Natural killer cell treated with Interleukin-12 subunit alpha and Interleukin-12 subunit beta and Interleukin-15 and Interleukin-18, amount 100 ng/mL, for 72 hours (primary cell): ENCODE results near the gene DNAH6. TPM values are rescaled to one million over a fixed set of nuclear protein-coding genes. Genes with fewer than 3 reads are reported as not detected.
"Not testable (repeated sequence)": the region's sequence is repeated elsewhere in the genome, so short reads cannot be mapped to it uniquely, and the experiment has no call there.

Source experiments
- ATAC-seq, 2 donors: fragments of 150-1000 bp; cut with Tn5 transposase in 1 of 2; sonication (Bioruptor Pico), chemical (Tn5 transposase) in 1 of 2; 2 replicates each; pipeline ENCODE4 v1.10.0; 2021
- DNase-seq: peaks from one replicate; pipeline ENCODE4 v3.0.0; 2022; ENCODE audit warnings: low spot score
- H3K27ac Mint-ChIP-seq, 2 donors: 1 replicate in 1 of 2; 2 replicates in 1 of 2; pipeline ENCODE4 v1.8.0; 2022; ENCODE audit warnings: mixed read lengths in 2 of 2, mild to moderate bottlenecking in 1 of 2, moderate library complexity in 1 of 2
- H3K27me3 Mint-ChIP-seq, 2 donors: 1 replicate in 1 of 2; 2 replicates in 1 of 2; pipeline ENCODE4 v1.8.0; 2022; ENCODE audit warnings: mixed read lengths in 2 of 2
- H3K36me3 Mint-ChIP-seq: one replicate; pipeline ENCODE4 v1.8.0; 2022; ENCODE audit warnings: mixed read lengths
- H3K4me1 Mint-ChIP-seq, 2 donors: 1 replicate in 1 of 2; 2 replicates in 1 of 2; pipeline ENCODE4 v1.8.0; 2022; ENCODE audit warnings: low read depth in 2 of 2, mixed read lengths in 2 of 2, mild to moderate bottlenecking in 1 of 2
- H3K4me3 Mint-ChIP-seq: one replicate; pipeline ENCODE4 v1.8.0; 2022; ENCODE audit warnings: mixed read lengths
- H3K9me3 Mint-ChIP-seq: 2 replicates; pipeline ENCODE4 v1.8.0; 2022; ENCODE audit warnings: mixed read lengths
- total RNA-seq, 2 donors: library from RNA; stranded (reverse); gene quantifications; one replicate each; pipeline ENCODE4 v1.2.3, GENCODE V29; 2022

DNAH6 gene
- total RNA-seq, 2 donors from 2014 or later: 0.48 to 1.0 TPM

DNA sequence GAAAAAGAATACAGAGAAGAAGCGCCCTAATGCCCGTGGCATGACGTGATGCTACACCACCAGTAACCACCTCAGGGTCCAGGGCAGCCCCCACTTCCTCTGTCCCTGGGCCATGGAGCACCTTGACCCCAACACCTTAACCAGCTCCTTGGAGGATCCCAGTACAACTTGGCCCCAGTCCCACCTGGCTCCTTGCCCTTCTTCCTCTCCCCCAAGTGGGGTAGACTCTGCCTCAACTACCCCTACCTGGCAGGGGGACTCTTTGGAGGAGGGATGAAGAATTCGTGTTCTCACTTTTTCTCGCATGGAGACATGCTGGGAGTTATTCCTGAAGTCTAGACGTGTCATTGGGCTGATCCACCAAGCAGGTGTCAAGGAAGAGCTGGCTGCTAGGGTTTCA, 345.7 kb downstream of the DNAH6 start:
- Mint-ChIP-seq H3K27me3 (no peaks in the 10 kb centered on the region), H3K4me1 (peaks cover 30 to 41% of the 10 kb centered on the region in 2 donors), H3K36me3 (no peaks in the 10 kb centered on the region), H3K9me3 (no peaks in the 10 kb centered on the region), H3K4me3 (no peak overlapping the region), H3K27ac (peak overlapping the region in 1 of 2 donors; percentile 16)
- DNase-seq: peak; percentile 53
- ATAC-seq: no peak

DNA sequence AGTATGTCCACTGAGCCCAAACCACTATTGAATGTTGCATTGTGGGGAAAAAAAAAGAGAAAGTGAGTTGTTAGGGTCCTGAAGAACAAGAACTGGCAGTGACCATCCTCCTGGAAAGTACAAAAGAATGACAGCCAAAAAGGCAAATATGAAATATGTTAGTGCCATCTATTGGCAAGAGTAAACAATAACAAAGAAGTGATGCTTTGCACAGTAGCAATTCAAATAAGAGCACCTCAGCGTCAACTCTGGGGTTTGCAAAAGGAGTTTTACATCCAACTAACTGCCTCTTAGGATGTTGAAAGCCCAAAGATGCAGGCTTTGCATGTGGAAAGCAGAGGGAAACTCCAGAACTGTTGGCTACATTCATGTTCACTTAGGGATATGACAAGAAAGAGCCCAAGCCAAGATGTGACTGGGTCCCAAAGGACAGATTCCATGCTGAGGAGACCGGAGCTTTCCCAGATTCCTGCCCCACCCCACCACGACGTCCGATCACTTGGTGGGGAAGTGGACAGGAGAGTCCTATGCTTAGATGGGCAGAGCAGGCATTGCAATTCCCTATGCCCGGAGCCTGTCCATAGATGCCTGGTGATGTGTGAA, 349.0 kb downstream of the DNAH6 start:
- Mint-ChIP-seq H3K36me3 (no peaks in the 10 kb centered on the region), H3K27ac (peak overlapping the region; percentile 53 to 76), H3K9me3 (no peaks in the 10 kb centered on the region), H3K27me3 (no peaks in the 10 kb centered on the region), H3K4me1 (peaks cover 7 to 12% of the 10 kb centered on the region in 2 donors), H3K4me3 (no peak overlapping the region)
- DNase-seq: peak; percentile 44
- ATAC-seq: no peak

DNA sequence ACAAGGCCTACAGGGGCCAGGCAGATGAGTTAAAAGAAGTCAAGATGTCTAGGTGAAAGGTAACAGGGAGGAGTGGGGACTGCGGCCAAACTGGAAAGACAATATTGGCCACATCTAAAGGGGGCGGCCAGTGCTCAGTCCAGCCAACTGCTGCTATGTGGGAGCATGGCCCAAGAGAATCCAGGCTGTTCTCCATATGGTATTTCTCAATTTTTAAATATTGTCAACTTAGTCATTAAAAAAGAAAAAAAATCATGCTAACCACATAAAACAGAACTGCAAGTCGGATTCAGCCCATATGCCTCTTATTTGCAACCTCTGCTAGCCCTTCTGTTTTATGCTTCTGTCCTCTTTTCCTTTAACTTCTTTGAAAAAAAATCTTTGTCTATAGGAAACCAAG, 349.8 kb downstream of the DNAH6 start:
- no peak for DNase-seq
- no peak overlapping the region for H3K27ac Mint-ChIP-seq
- no peak for ATAC-seq
- no peak overlapping the region for H3K4me3 Mint-ChIP-seq
- H3K27me3 Mint-ChIP-seq: peaks cover 0 to 3% of the 10 kb centered on the region in 2 donors
- H3K4me1 Mint-ChIP-seq: peaks cover 7 to 10% of the 10 kb centered on the region in 2 donors
- H3K36me3 Mint-ChIP-seq: no peaks in the 10 kb centered on the region
- no peaks in the 10 kb centered on the region for H3K9me3 Mint-ChIP-seq

DNA sequence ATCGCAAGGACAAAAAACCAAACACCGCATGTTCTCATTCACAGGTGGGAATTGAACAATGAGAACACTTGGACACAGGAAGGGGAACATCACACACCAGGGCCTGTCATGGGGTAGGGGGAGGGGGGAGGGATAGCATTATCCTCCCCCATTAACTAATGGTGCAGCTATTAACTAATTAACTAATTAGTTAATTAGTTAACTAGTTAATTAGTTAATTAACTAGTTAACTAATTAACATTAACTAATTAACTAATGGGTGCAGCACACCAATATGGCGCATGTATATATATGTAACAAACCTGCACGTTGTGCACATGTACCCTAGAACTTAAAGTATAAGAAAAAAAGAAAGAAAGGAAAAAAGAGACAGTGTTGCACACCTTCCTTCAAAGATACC, 352.0 kb downstream of the DNAH6 start:
- H3K4me1 Mint-ChIP-seq, H3K27ac Mint-ChIP-seq, DNase-seq, H3K9me3 Mint-ChIP-seq, H3K4me3 Mint-ChIP-seq, H3K36me3 Mint-ChIP-seq, H3K27me3 Mint-ChIP-seq, ATAC-seq: not testable (repeated sequence)

Other genes starting within 250 kb of the DNAH6 start
- gene SUCLG1, start 57.2 kb upstream of the DNAH6 start, total RNA-seq: 10 to 100 TPM; 58.1 to 67.8 TPM